ENCODE measurements around the gene TNFRSF18.

- TF ChIP-seq CTCF (IDR thresholded peaks at IDR 0.05; ENCODE audit: low read length) (no peak), EZH2 (optimal IDR thresholded peaks at IDR 0.05; ENCODE audit: low read depth, low read length) (no peak), EZH2phosphoT487 (IDR thresholded peaks at IDR 0.05; ENCODE audit: low read length) (no peak)
Observed at GRCh38 chr1:1179983-1180861, 26.2 kb downstream of the TNFRSF18 start.
